ENCODE data around the gene AMPD1.
A peak's percentile ranks its signal among the peaks of the same experiment; 100 is the strongest.

The AMPD1 gene

DNA sequence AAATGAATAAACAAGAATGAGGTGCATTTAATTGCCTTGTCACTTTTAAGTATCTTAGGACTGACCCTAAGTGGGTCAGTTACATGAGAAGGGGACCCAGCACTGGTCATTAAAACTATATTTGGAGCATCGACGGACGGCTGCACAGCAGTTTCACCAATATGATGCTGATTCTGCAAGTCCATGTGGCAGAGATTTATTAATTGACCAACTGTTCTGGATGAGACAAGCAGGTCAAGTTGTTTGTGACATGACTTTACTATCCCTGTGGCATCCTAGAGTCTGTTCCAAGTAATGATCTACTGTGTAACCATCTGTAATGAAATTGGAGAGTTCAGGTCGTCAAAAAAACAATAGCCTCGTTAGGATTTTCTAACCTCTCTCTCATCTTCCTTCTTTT lies 9.5 kb downstream of the AMPD1 start:
- TF ChIP-seq, protein P1, sequence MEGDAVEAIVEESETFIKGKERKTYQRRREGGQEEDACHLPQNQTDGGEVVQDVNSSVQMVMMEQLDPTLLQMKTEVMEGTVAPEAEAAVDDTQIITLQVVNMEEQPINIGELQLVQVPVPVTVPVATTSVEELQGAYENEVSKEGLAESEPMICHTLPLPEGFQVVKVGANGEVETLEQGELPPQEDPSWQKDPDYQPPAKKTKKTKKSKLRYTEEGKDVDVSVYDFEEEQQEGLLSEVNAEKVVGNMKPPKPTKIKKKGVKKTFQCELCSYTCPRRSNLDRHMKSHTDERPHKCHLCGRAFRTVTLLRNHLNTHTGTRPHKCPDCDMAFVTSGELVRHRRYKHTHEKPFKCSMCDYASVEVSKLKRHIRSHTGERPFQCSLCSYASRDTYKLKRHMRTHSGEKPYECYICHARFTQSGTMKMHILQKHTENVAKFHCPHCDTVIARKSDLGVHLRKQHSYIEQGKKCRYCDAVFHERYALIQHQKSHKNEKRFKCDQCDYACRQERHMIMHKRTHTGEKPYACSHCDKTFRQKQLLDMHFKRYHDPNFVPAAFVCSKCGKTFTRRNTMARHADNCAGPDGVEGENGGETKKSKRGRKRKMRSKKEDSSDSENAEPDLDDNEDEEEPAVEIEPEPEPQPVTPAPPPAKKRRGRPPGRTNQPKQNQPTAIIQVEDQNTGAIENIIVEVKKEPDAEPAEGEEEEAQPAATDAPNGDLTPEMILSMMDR (IDR thresholded peaks at IDR 0.05; ENCODE audit: insufficient read depth, missing control alignments) = no peak
- no peak for FAIRE-seq
- DNase-seq (ENCODE audit: insufficient read length, low spot score) = no peak

DNA sequence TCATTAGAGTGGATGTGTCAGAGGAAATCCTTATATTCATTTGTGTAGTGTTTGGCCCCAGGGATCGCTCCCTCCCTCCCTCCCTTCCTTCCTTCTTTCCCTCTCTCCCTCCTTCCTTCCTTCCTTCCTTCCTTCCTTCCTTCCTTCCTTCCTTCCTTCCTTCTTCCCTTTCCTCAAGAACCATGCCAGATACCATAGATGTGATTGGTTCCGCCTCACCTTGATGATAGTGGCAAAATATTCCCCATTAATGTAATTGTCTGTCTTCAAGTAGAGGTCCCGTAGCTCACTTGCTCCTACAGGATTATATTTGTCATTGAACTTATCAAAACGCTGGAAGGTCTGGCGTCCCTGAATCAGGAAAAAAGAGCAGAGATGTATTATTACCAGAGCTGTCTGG lies 17.7 kb downstream of the AMPD1 start:
- DNase-seq (ENCODE audit: insufficient read length, low spot score) (no peak), FAIRE-seq (no peak)
- TF ChIP-seq, protein P1 (IDR thresholded peaks at IDR 0.05; ENCODE audit: insufficient read depth, missing control alignments) = no peak

DNA sequence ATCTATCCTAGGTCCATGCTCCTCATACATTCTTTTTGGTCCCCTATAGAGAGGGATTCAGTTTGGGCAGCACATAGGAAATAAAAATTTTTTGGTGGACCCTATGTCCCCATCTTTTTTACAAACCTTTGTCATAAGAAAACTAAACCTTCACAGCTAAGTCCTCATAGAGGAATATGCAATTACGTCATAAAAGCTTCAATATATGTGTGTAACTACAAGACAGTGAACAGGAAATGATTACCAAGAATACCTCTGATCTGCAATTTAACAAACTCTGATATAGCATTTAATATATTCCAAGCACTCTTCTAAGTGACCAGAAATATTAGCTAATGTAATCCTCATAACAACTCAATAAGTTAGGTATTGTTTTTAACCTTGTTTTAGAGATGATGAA lies 19.2 kb downstream of the AMPD1 start:
- no peak for FAIRE-seq
- TF ChIP-seq, protein P1 (IDR thresholded peaks at IDR 0.05; ENCODE audit: insufficient read depth, missing control alignments) = no peak
- no peak for DNase-seq (ENCODE audit: insufficient read length, low spot score)

DNA sequence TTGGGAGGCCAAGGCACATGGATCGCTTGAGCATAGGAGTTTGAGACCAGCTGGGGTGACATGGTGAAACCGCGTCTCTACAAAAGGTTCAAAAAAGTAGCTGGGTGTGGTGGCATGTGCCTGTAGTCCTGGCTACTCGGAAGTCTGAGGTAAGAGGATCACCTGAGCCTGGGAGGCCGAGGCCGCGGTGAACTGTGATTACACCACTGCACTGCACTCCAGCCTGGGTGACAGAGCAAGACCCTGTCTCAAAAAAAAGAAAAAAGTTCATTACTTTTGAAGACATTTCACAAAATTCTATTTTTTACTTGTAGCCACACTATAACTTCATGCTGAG lies 23.4 kb downstream of the AMPD1 start:
- TF ChIP-seq, protein P1 (IDR thresholded peaks at IDR 0.05; ENCODE audit: insufficient read depth, missing control alignments) = no peak
- DNase-seq (ENCODE audit: insufficient read length, low spot score) (no peak), FAIRE-seq (no peak)

DNA sequence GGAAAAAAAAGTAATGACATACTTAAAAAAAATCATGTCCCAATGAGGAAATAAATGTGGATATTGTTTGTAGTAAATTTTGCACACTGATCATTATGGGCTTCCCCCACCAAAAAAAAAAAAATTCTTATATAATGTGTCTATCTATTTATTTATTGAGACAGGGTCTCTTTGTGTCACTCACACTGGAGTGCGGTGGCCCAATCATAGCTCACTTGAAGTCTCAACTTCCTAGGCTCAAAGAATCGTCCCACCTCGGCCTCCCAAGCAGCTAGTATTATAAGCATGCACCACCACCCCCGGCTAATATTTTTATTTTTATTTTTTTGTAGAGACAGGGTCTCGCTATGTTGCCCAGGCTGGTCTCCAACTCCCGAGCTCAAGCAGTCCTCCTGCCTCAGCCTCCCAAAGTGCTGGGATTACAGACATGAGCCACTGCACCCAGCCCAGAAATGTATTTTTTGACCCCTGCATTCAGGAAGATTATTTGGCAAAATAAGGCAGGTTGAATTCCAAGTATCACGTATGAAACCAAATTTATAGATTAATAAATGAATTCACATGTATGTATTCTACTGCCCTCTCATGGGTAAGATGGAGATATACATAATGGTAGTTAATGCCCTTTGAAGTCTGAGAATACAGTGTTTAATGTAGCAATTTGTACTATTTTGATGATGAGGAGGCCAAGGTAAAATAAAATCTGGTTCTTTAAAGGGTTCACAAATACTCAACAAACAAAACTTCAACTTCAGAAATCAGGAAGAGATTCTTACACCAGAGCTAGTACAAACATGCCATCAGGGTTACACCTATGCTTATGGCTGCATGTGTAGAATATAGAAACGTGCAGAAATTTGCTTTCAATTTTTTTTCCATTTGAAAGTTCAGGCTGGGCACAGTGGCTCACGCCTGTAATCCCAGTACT lies 24.1 kb downstream of the AMPD1 start:
- FAIRE-seq = peak; percentile 38
- no peak for DNase-seq (ENCODE audit: insufficient read length, low spot score)

DNA sequence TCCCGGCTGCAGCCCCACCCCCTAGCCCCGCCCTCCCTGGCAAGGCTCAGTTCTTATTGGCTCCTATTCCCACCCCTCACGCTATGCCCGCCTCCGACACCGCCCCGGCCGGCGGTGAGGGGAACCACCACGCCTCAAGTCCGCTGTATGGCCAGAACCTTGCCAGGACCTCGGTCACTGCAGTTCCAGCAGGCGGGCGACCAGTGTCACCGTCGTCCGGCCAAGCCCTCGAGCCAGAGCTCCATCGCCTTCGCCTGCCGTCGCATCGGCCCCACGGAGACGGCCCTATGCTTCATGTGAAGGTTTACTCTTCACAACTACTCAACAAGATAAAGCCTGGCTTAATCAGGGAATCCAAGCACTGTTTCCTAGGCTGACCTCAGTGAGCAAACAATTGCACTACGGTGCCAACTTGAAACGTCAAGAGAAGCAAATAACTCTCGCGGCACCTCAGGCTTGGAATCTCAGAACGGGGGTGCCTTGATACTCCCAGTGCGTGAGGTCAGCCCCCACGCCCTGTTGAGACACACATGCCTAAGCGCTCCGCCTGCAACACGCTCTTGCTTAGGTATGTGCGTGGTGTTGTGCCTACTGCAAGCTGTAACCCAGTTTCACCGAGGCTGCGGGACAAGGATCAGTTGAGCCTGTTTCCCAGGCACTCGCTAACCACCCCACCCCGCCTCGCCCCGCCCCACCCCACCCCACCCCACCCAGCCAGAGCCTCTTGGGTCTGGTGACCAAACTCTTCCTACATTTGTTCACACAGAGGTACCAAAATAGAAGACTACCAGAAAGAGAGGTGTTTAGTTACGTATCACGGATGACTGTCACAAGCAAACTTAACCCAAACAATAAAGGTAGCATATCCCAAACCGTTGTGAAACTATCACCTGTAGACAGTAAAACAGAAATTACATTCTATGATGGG lies 25.0 kb downstream of the AMPD1 start:
- FAIRE-seq (no peak), DNase-seq (ENCODE audit: insufficient read length, low spot score) (peak; percentile 67)
- TF ChIP-seq, protein P1 (IDR thresholded peaks at IDR 0.05; ENCODE audit: insufficient read depth, missing control alignments) = no peak

More for the DNA sequence above, 24.1 kb downstream of the AMPD1 start:
- TF ChIP-seq, protein P1 (IDR thresholded peaks at IDR 0.05; ENCODE audit: insufficient read depth, missing control alignments) = peak; percentile 46
